ENCODE measurements around the gene CAST. TPM values are rescaled to one million over a fixed set of nuclear protein-coding genes. Genes with fewer than 3 reads are reported as not detected.

Gene CAST
- total RNA-seq, 2 experiments from 2014 or later, result 155 to 162 TPM

- POLR2A ChIA-PET, result no interaction called here
- no peaks in the 10 kb centered on the region for H3K9me3 Mint-ChIP-seq
- intact Hi-C loops (cut with micrococcal nuclease), result no loop called here
Observed at GRCh38 chr5:96628406-96628805, 33.8 kb upstream of the CAST start.

GRCh38 chr5:96629774-96630173, 32.4 kb upstream of the CAST start:
- H3K36me3 Mint-ChIP-seq, result no peaks in the 10 kb centered on the region
- intact Hi-C loops (cut with micrococcal nuclease), result no loop called here
- no peak overlapping the region for H3K27ac Mint-ChIP-seq
- ChIA-PET POLR2A (no interaction called here), CTCF (interaction anchor here (1.5 kb wide), 1 partner anchor 284 kb away, joined by 3 read pairs; no protein-coding TSS in a partner anchor)
- no peak overlapping the region for H3K4me3 Mint-ChIP-seq
- H3K4me1 Mint-ChIP-seq (ENCODE audit: low read depth), result peaks cover 8% of the 10 kb centered on the region
- peaks cover 2% of the 10 kb centered on the region for H3K27me3 Mint-ChIP-seq
- no peaks in the 10 kb centered on the region for H3K9me3 Mint-ChIP-seq
- no peak for DNase-seq

More at GRCh38 chr5:96628406-96628805, 33.8 kb upstream of the CAST start:
- CTCF ChIA-PET, result no interaction called here
- no peak overlapping the region for H3K27ac Mint-ChIP-seq
- H3K27me3 Mint-ChIP-seq, result peaks cover 4% of the 10 kb centered on the region
- H3K36me3 Mint-ChIP-seq, result no peaks in the 10 kb centered on the region
- peaks cover 8% of the 10 kb centered on the region for H3K4me1 Mint-ChIP-seq (ENCODE audit: low read depth)
- DNase-seq, result no peak
- no peak overlapping the region for H3K4me3 Mint-ChIP-seq

- H3K4me1 Mint-ChIP-seq (ENCODE audit: low read depth), result no peaks in the 10 kb centered on the region
- ChIA-PET POLR2A (no interaction called here), CTCF (no interaction called here)
- no peaks in the 10 kb centered on the region for H3K9me3 Mint-ChIP-seq
- intact Hi-C loops (cut with micrococcal nuclease), result no loop called here
- H3K4me3 Mint-ChIP-seq, result no peak overlapping the region
- no peak overlapping the region for H3K27ac Mint-ChIP-seq
- H3K27me3 Mint-ChIP-seq, result peaks cover 6% of the 10 kb centered on the region
- DNase-seq, result no peak
- H3K36me3 Mint-ChIP-seq, result no peaks in the 10 kb centered on the region
Observed at GRCh38 chr5:96633820-96634219, 28.4 kb upstream of the CAST start.

GRCh38 chr5:96634881-96635280, 27.3 kb upstream of the CAST start:
- Mint-ChIP-seq H3K4me1 (ENCODE audit: low read depth) (no peaks in the 10 kb centered on the region), H3K27ac (no peak overlapping the region), H3K36me3 (no peaks in the 10 kb centered on the region), H3K9me3 (no peaks in the 10 kb centered on the region), H3K27me3 (peaks cover 6% of the 10 kb centered on the region), H3K4me3 (no peak overlapping the region)
- ChIA-PET CTCF (no interaction called here), POLR2A (no interaction called here)
- intact Hi-C loops (cut with micrococcal nuclease), result no loop called here
- no peak for DNase-seq

GRCh38 chr5:96636046-96636445, 26.1 kb upstream of the CAST start:
- no peak overlapping the region for H3K27ac Mint-ChIP-seq
- no peaks in the 10 kb centered on the region for H3K4me1 Mint-ChIP-seq (ENCODE audit: low read depth)
- H3K9me3 Mint-ChIP-seq, result no peaks in the 10 kb centered on the region
- intact Hi-C loops (cut with micrococcal nuclease), result no loop called here
- H3K27me3 Mint-ChIP-seq, result peaks cover 6% of the 10 kb centered on the region
- ChIA-PET POLR2A (no interaction called here), CTCF (no interaction called here)
- DNase-seq, result no peak
- H3K4me3 Mint-ChIP-seq, result no peak overlapping the region
- H3K36me3 Mint-ChIP-seq, result no peaks in the 10 kb centered on the region

- peaks cover 7% of the 10 kb centered on the region for H3K27me3 Mint-ChIP-seq
- H3K36me3 Mint-ChIP-seq, result no peaks in the 10 kb centered on the region
- no peaks in the 10 kb centered on the region for H3K9me3 Mint-ChIP-seq
- intact Hi-C loops (cut with micrococcal nuclease), result no loop called here
- ChIA-PET CTCF (no interaction called here), POLR2A (no interaction called here)
- H3K4me1 Mint-ChIP-seq (ENCODE audit: low read depth), result peaks cover 2% of the 10 kb centered on the region
- H3K27ac Mint-ChIP-seq, result no peak overlapping the region
- no peak for DNase-seq
- H3K4me3 Mint-ChIP-seq, result no peak overlapping the region
Observed at GRCh38 chr5:96636594-96636993, 25.6 kb upstream of the CAST start.

- H3K9me3 Mint-ChIP-seq, result no peaks in the 10 kb centered on the region
- CTCF ChIA-PET, result no interaction called here
- peaks cover 5% of the 10 kb centered on the region for H3K4me1 Mint-ChIP-seq (ENCODE audit: low read depth)
- no peak overlapping the region for H3K4me3 Mint-ChIP-seq
- peaks cover 7% of the 10 kb centered on the region for H3K27me3 Mint-ChIP-seq
- intact Hi-C loops (cut with micrococcal nuclease), result no loop called here
- no peak overlapping the region for H3K27ac Mint-ChIP-seq
- no peak for DNase-seq
- POLR2A ChIA-PET, result no interaction called here
- H3K36me3 Mint-ChIP-seq, result no peaks in the 10 kb centered on the region
Observed at GRCh38 chr5:96637196-96637595, 25.0 kb upstream of the CAST start.

- Mint-ChIP-seq H3K4me1 (ENCODE audit: low read depth) (peaks cover 5% of the 10 kb centered on the region), H3K36me3 (no peaks in the 10 kb centered on the region), H3K4me3 (no peak overlapping the region), H3K27me3 (peaks cover 7% of the 10 kb centered on the region), H3K27ac (no peak overlapping the region), H3K9me3 (no peaks in the 10 kb centered on the region)
- DNase-seq, result no peak
- ChIA-PET CTCF (no interaction called here), POLR2A (no interaction called here)
- intact Hi-C loops (cut with micrococcal nuclease), result no loop called here
Observed at GRCh38 chr5:96638561-96638960, 23.6 kb upstream of the CAST start.

GRCh38 chr5:96640696-96641095, 21.5 kb upstream of the CAST start:
- Mint-ChIP-seq H3K4me3 (no peak overlapping the region), H3K36me3 (no peaks in the 10 kb centered on the region), H3K9me3 (no peaks in the 10 kb centered on the region), H3K27me3 (peaks cover 3% of the 10 kb centered on the region), H3K4me1 (ENCODE audit: low read depth) (peaks cover 5% of the 10 kb centered on the region), H3K27ac (no peak overlapping the region)
- DNase-seq, result no peak
- POLR2A ChIA-PET, result no interaction called here
- CTCF ChIA-PET, result no interaction called here
- intact Hi-C loops (cut with micrococcal nuclease), result no loop called here

GRCh38 chr5:96641368-96642280, 20.6 kb upstream of the CAST start:
- intact Hi-C loops (cut with micrococcal nuclease), result no loop called here
- Mint-ChIP-seq H3K9me3 (no peaks in the 10 kb centered on the region), H3K36me3 (no peaks in the 10 kb centered on the region), H3K4me1 (ENCODE audit: low read depth) (peaks cover 5% of the 10 kb centered on the region), H3K4me3 (no peak overlapping the region), H3K27me3 (peaks cover 2% of the 10 kb centered on the region), H3K27ac (no peak overlapping the region)
- ChIA-PET CTCF (no interaction called here), POLR2A (no interaction called here)
- no peak for DNase-seq

GRCh38 chr5:96642281-96642640, 19.9 kb upstream of the CAST start:
- intact Hi-C loops (cut with micrococcal nuclease), result no loop called here
- H3K9me3 Mint-ChIP-seq, result no peaks in the 10 kb centered on the region
- no peak for DNase-seq
- H3K4me1 Mint-ChIP-seq (ENCODE audit: low read depth), result peaks cover 5% of the 10 kb centered on the region
- H3K36me3 Mint-ChIP-seq, result no peaks in the 10 kb centered on the region
- peaks cover 2% of the 10 kb centered on the region for H3K27me3 Mint-ChIP-seq
- H3K4me3 Mint-ChIP-seq, result no peak overlapping the region
- no peak overlapping the region for H3K27ac Mint-ChIP-seq
- POLR2A ChIA-PET, result interaction anchor here (0.6 kb wide), 1 partner anchor 489 kb away, joined by 4 read pairs; no protein-coding TSS in a partner anchor
- CTCF ChIA-PET, result interaction anchor here (0.6 kb wide), 1 partner anchor 727 kb away, joined by 4 read pairs; no protein-coding TSS in a partner anchor

GRCh38 chr5:96645091-96645490, 17.1 kb upstream of the CAST start:
- no peak overlapping the region for H3K27ac Mint-ChIP-seq
- no peaks in the 10 kb centered on the region for H3K36me3 Mint-ChIP-seq
- ChIA-PET CTCF (no interaction called here), POLR2A (no interaction called here)
- peaks cover 2% of the 10 kb centered on the region for H3K27me3 Mint-ChIP-seq
- peaks cover 9% of the 10 kb centered on the region for H3K4me1 Mint-ChIP-seq (ENCODE audit: low read depth)
- no peaks in the 10 kb centered on the region for H3K9me3 Mint-ChIP-seq
- DNase-seq, result no peak
- intact Hi-C loops (cut with micrococcal nuclease), result no loop called here
- no peak overlapping the region for H3K4me3 Mint-ChIP-seq

GRCh38 chr5:96648023-96648422, 14.2 kb upstream of the CAST start:
- peaks cover 4% of the 10 kb centered on the region for H3K4me1 Mint-ChIP-seq (ENCODE audit: low read depth)
- H3K27ac Mint-ChIP-seq, result no peak overlapping the region
- POLR2A ChIA-PET, result no interaction called here
- CTCF ChIA-PET, result interaction anchor here (0.6 kb wide), 1 partner anchor 802 kb away, joined by 3 read pairs; no protein-coding TSS in a partner anchor
- H3K9me3 Mint-ChIP-seq, result no peaks in the 10 kb centered on the region
- intact Hi-C loops (cut with micrococcal nuclease), result no loop called here
- no peak for DNase-seq
- no peak overlapping the region for H3K4me3 Mint-ChIP-seq
- no peaks in the 10 kb centered on the region for H3K36me3 Mint-ChIP-seq
- H3K27me3 Mint-ChIP-seq, result peaks cover 13% of the 10 kb centered on the region
